HepG2 (cell line): ENCODE measurements around the gene CCDC74B. TPM values are rescaled to one million over a fixed set of nuclear protein-coding genes. Genes with fewer than 3 reads are reported as not detected.
"Not testable (repeated sequence)": the region's sequence is repeated elsewhere in the genome, so short reads cannot be mapped to it uniquely, and the experiment has no call there.

ENCODE experiments used
- ATAC-seq: fragments of 200-7000 bp; cut with Tn5 transposase; 3 replicates; pipeline ENCODE4 v1.9.1; 2020; ENCODE audit warnings: mild to moderate bottlenecking, moderate library complexity
- BruUV-seq: library from RNA; stranded (reverse); fragments of 400-500 nt; replicated peaks from 2 replicates; lab custom pipeline; 2021; lab: Mats Ljungman, UMichigan
- CTCF ChIA-PET: fragments of 300-600 bp; formaldehyde crosslinking; extraction: SDS; loops from one replicate; lab custom pipeline; 2021; ENCODE audit warnings: low total read pairs, inconsistent platforms, low intra/inter-chr PET ratio; lab: Yijun Ruan, JAX
- POLR2A ChIA-PET: fragments of 350-600 bp; sonication (Branson Sonifier 250); formaldehyde crosslinking; loops from one replicate; lab custom pipeline; 2020; ENCODE audit warnings: antibody characterized with exemption, inconsistent platforms; lab: Yijun Ruan, JAX
- DNase-seq: peaks from one replicate; pipeline ENCODE4 v3.0.0-alpha.2; 2015; ENCODE audit warnings: low spot score
- FAIRE-seq: peaks from 3 replicates; lab custom pipeline; 2011; peaks lifted over from hg19 to GRCh38; lab: Jason Lieb, UNC
- H2AFZ ChIP-seq: one replicate; pipeline ENCODE4 v1.6.1; 2011; ENCODE audit warnings: low read length, inconsistent platforms
- H3K27ac ChIP-seq: fragments of 300-600 bp; 3 replicates; pipeline ENCODE4 v1.8.0; 2011; ENCODE audit warnings: mixed run types, mild to moderate bottlenecking, mixed read lengths, low read length, inconsistent platforms; ENCODE audit not compliant: insufficient read depth; ENCODE audit errors: extremely low read length
- H3K27me3 ChIP-seq, 2 experiments: fragments of 200-600 bp in 1 of 2; 2 replicates in 1 of 2; 3 replicates in 1 of 2; pipeline versions ENCODE4 v1.6.0 to v1.8.0; 2011; ENCODE audit warnings: low read length in 2 of 2, mild to moderate bottlenecking in 2 of 2, moderate library complexity in 2 of 2, inconsistent platforms in 1 of 2; ENCODE audit not compliant: insufficient read depth in 2 of 2, control insufficient read depth in 1 of 2
- H3K36me3 ChIP-seq, 2 experiments: fragments of 200-600 bp in 1 of 2; replicated peaks in 1 of 2; 2 replicates in 1 of 2; 3 replicates in 1 of 2; pipeline versions ENCODE4 v1.5.1 to v1.8.0; 2011; ENCODE audit warnings: low read length in 2 of 2, inconsistent platforms in 1 of 2; ENCODE audit not compliant: insufficient read depth in 2 of 2, control insufficient read depth in 1 of 2
- H3K4me1 ChIP-seq: 2 replicates; pipeline ENCODE4 v1.5.1; 2012; ENCODE audit warnings: low read length, inconsistent platforms; ENCODE audit not compliant: insufficient read depth
- H3K4me2 ChIP-seq: 2 replicates; pipeline ENCODE4 v1.6.0; 2011; ENCODE audit warnings: low read depth, low read length, inconsistent platforms
- H3K4me3 ChIP-seq, 3 experiments: fragments of 200-600 bp in 1 of 3; sonication (generic), shearing (Covaris generic) in 1 of 3; replicated peaks in 1 of 3; 2 replicates each; pipeline ENCODE4 v1.5.1; 2011 to 2016; ENCODE audit warnings: low read length in 3 of 3, inconsistent platforms in 2 of 3, low read depth in 2 of 3, mild to moderate bottlenecking in 2 of 3, control low read depth in 1 of 3, mixed read lengths in 1 of 3; ENCODE audit not compliant: insufficient read depth in 1 of 3
- H3K79me2 ChIP-seq: one replicate; pipeline ENCODE4 v1.6.1; 2011; ENCODE audit warnings: low read length, inconsistent platforms; ENCODE audit not compliant: insufficient read depth
- H3K9ac ChIP-seq: 2 replicates; pipeline ENCODE4 v1.6.0; 2011; ENCODE audit warnings: mild to moderate bottlenecking, low read depth, low read length, inconsistent platforms; ENCODE audit not compliant: insufficient read depth
- H3K9me3 ChIP-seq: 2 replicates; pipeline ENCODE4 v1.5.1; 2012; ENCODE audit warnings: mild to moderate bottlenecking, low read length
- H4K20me1 ChIP-seq: 2 replicates; pipeline ENCODE4 v1.6.0; 2011; ENCODE audit warnings: inconsistent platforms, mild to moderate bottlenecking, low read length, moderate library complexity; ENCODE audit not compliant: insufficient read depth
- CTCF ChIP-seq: sonication (generic); formaldehyde crosslinking; IDR thresholded peaks from 2 replicates; pipeline ENCODE4 v1.5.0; 2020; ENCODE audit warnings: mild to moderate bottlenecking, missing genetic modification reagents, moderate library complexity
- PAXIP1 ChIP-seq: sonication (generic); formaldehyde crosslinking; conservative IDR thresholded peaks from 2 replicates; pipeline ENCODE4 v1.4.0; 2020; ENCODE audit warnings: mild to moderate bottlenecking, missing genetic modification reagents, moderate library complexity
- RFX3 ChIP-seq: IDR thresholded peaks from 2 replicates; pipeline ENCODE4 v1.6.1; 2016; ENCODE audit warnings: missing biosample characterization, missing genetic modification reagents
- ZBTB46 ChIP-seq: sonication (generic); formaldehyde crosslinking; IDR thresholded peaks from 2 replicates; pipeline ENCODE4 v1.4.0; 2020; ENCODE audit warnings: mild to moderate bottlenecking, missing genetic modification reagents, borderline replicate concordance
- ZNF101 ChIP-seq: sonication (generic); formaldehyde crosslinking; IDR thresholded peaks from 2 replicates; pipeline ENCODE4 v1.4.0; 2020; ENCODE audit warnings: mild to moderate bottlenecking, low read depth, missing genetic modification reagents, borderline replicate concordance
- ZNF264 ChIP-seq: sonication (generic); formaldehyde crosslinking; IDR thresholded peaks from 2 replicates; pipeline ENCODE4 v1.4.0; 2020; ENCODE audit warnings: missing genetic modification reagents
- WGBS: methylation state at CpG from one replicate; pipeline ENCODE4 v1.1.6; 2017; ENCODE audit warnings: low lambda C conversion rate; 5-methylcytosine and 5-hydroxymethylcytosine counted together
- in situ Hi-C: cut with HindIII; loops from 2 replicates; pipeline ENCODE4 v1.10.0; 2017; ENCODE audit warnings: low pct_unique_long_range_greater_than_20kb; ENCODE audit not compliant: extremely low pct_ligation_motif_present
- intact Hi-C: fragments of 100-400 bp; cut with micrococcal nuclease; formaldehyde crosslinking; loops from one replicate; pipeline ENCODE4 v1.10.0; 2022; ENCODE audit not compliant: unreplicated experiment
- polyA plus RNA-seq, 8 experiments: library from polyadenylated mRNA; depleted of rRNA in 3 of 8; stranded (reverse) in 7 of 8; unstranded in 1 of 8; fragments of >200 nt; fragmentation: Illumina TruSeq in 4 of 8; extraction: Trizol in 4 of 8; gene quantifications; 2 replicates each; pipeline versions ENCODE4 v1.2.1 to v1.2.3, GENCODE V29; 2011 to 2016; ENCODE audit warnings: low read depth in 4 of 8, missing spikeins in 1 of 8, mixed read lengths in 1 of 8; ENCODE audit not compliant: insufficient read depth in 1 of 8
- total RNA-seq, 5 experiments: library from RNA; depleted of rRNA; stranded (reverse); fragments of >200 nt; fragmentation: Illumina TruSeq; extraction: Trizol; gene quantifications; 2 replicates each; pipeline ENCODE4 v1.2.3, GENCODE V29; 2016; ENCODE audit warnings: low read depth in 1 of 5

CCDC74B gene
- total and polyA plus RNA-seq, 2 of the 13 experiments (the other 11 are each of a cell fraction or from before 2014, with no cell fraction given), result 0.07 to 0.11 TPM

GRCh38 chr2:130162968-130163367 is 18.1 kb upstream of the CCDC74B start (continued):
- no peak for TF ChIP-seq ZBTB46
- TF ChIP-seq ZNF101 (CRISPR knock-in tag), result no peak
- TF ChIP-seq PAXIP1 (CRISPR knock-in tag), result no peak
- TF ChIP-seq ZNF264 (CRISPR knock-in tag), result no peak
- TF ChIP-seq CTCF (CRISPR knock-in tag), result no peak
- TF ChIP-seq RFX3 (CRISPR knock-in tag), result no peak

- H3K36me3 ChIP-seq, result peaks cover 31 to 58% of the 10 kb centered on the region in 2 experiments
- H3K4me2 ChIP-seq, H3K79me2 ChIP-seq, DNase-seq, FAIRE-seq, POLR2A ChIA-PET, ATAC-seq, intact Hi-C loops, BruUV-seq, H3K4me1 ChIP-seq, H4K20me1 ChIP-seq, H2AFZ ChIP-seq, H3K27me3 ChIP-seq, H3K9me3 ChIP-seq, H3K9ac ChIP-seq, H3K27ac ChIP-seq, H3K4me3 ChIP-seq, in situ Hi-C loops, CTCF ChIA-PET: not testable (repeated sequence)
- WGBS, result 99% methylated on average over 6 of the region's 7 CpGs
Observed at GRCh38 chr2:130162486-130162885, 17.6 kb upstream of the CCDC74B start.

GRCh38 chr2:130160838-130161705 is 16.2 kb upstream of the CCDC74B start:
- H3K9ac ChIP-seq, H3K9me3 ChIP-seq, BruUV-seq, H3K27ac ChIP-seq, H3K4me1 ChIP-seq, H2AFZ ChIP-seq, intact Hi-C loops, CTCF ChIA-PET, FAIRE-seq, DNase-seq, in situ Hi-C loops, ATAC-seq, H3K79me2 ChIP-seq, H3K27me3 ChIP-seq, H3K4me3 ChIP-seq, POLR2A ChIA-PET, H4K20me1 ChIP-seq, H3K4me2 ChIP-seq: not testable (repeated sequence)
- peaks cover 23 to 47% of the 10 kb centered on the region in 2 experiments for H3K36me3 ChIP-seq
- 96% methylated on average over 24 of the region's 25 CpGs for WGBS
